ENCODE data around the gene PLEKHG4B.

Gene PLEKHG4B

GRCh38 chr5:77546-77945 lies 14.4 kb upstream of the PLEKHG4B start:
- no peak for TF ChIP-seq JUND (IDR thresholded peaks at IDR 0.05; ENCODE audit: low read depth)
- no peak for DNase-seq (ENCODE audit: low read depth in 1 of 2, low spot score in 1 of 2)
- in situ Hi-C loops (cut with HindIII; ENCODE audit: low pct_unique_long_range_greater_than_20kb, low sequenced_read_pairs), result no loop called here

GRCh38 chr5:77957-78804 lies 13.8 kb upstream of the PLEKHG4B start:
- in situ Hi-C loops (cut with HindIII; ENCODE audit: low pct_unique_long_range_greater_than_20kb, low sequenced_read_pairs), result no loop called here
- no peak for TF ChIP-seq JUND (IDR thresholded peaks at IDR 0.05; ENCODE audit: low read depth)
- DNase-seq (ENCODE audit: low read depth in 1 of 2, low spot score in 1 of 2), result peak; percentile 88 to 89

GRCh38 chr5:78805-79149 lies 13.2 kb upstream of the PLEKHG4B start:
- in situ Hi-C loops (cut with HindIII; ENCODE audit: low pct_unique_long_range_greater_than_20kb, low sequenced_read_pairs), result no loop called here
- DNase-seq (ENCODE audit: low read depth in 1 of 2, low spot score in 1 of 2), result no peak
- no peak for TF ChIP-seq JUND (IDR thresholded peaks at IDR 0.05; ENCODE audit: low read depth)

- TF ChIP-seq JUND (IDR thresholded peaks at IDR 0.05; ENCODE audit: low read depth), result no peak
- in situ Hi-C loops (cut with HindIII; ENCODE audit: low pct_unique_long_range_greater_than_20kb, low sequenced_read_pairs), result no loop called here
- no peak for DNase-seq (ENCODE audit: low read depth in 1 of 2, low spot score in 1 of 2)
Measured at GRCh38 chr5:79263-79662, 12.7 kb upstream of the PLEKHG4B start.

GRCh38 chr5:79821-80220 lies 12.1 kb upstream of the PLEKHG4B start:
- TF ChIP-seq JUND (IDR thresholded peaks at IDR 0.05; ENCODE audit: low read depth), result no peak
- no peak for DNase-seq (ENCODE audit: low read depth in 1 of 2, low spot score in 1 of 2)
- in situ Hi-C loops (cut with HindIII; ENCODE audit: low pct_unique_long_range_greater_than_20kb, low sequenced_read_pairs), result no loop called here

- in situ Hi-C loops (cut with HindIII; ENCODE audit: low pct_unique_long_range_greater_than_20kb, low sequenced_read_pairs), result no loop called here
- no peak for DNase-seq (ENCODE audit: low read depth in 1 of 2, low spot score in 1 of 2)
- TF ChIP-seq JUND (IDR thresholded peaks at IDR 0.05; ENCODE audit: low read depth), result no peak
Measured at GRCh38 chr5:81391-82021, 10.5 kb upstream of the PLEKHG4B start.

GRCh38 chr5:82097-82496 lies 9.9 kb upstream of the PLEKHG4B start:
- TF ChIP-seq JUND (IDR thresholded peaks at IDR 0.05; ENCODE audit: low read depth), result no peak
- DNase-seq (ENCODE audit: low read depth in 1 of 2, low spot score in 1 of 2), result peak; percentile 77 to 88
- in situ Hi-C loops (cut with HindIII; ENCODE audit: low pct_unique_long_range_greater_than_20kb, low sequenced_read_pairs), result no loop called here

- in situ Hi-C loops (cut with HindIII; ENCODE audit: low pct_unique_long_range_greater_than_20kb, low sequenced_read_pairs), result no loop called here
- TF ChIP-seq JUND (IDR thresholded peaks at IDR 0.05; ENCODE audit: low read depth), result no peak
- no peak for DNase-seq (ENCODE audit: low read depth in 1 of 2, low spot score in 1 of 2)
Measured at GRCh38 chr5:82570-82969, 9.4 kb upstream of the PLEKHG4B start.

- no peak for DNase-seq (ENCODE audit: low read depth in 1 of 2, low spot score in 1 of 2)
- no peak for TF ChIP-seq JUND (IDR thresholded peaks at IDR 0.05; ENCODE audit: low read depth)
- in situ Hi-C loops (cut with HindIII; ENCODE audit: low pct_unique_long_range_greater_than_20kb, low sequenced_read_pairs), result no loop called here
Measured at GRCh38 chr5:83029-83428, 8.9 kb upstream of the PLEKHG4B start.

- in situ Hi-C loops (cut with HindIII; ENCODE audit: low pct_unique_long_range_greater_than_20kb, low sequenced_read_pairs), result no loop called here
- peak in 1 of 2 experiments; percentile 97 for DNase-seq (ENCODE audit: low read depth in 1 of 2, low spot score in 1 of 2)
- no peak for TF ChIP-seq JUND (IDR thresholded peaks at IDR 0.05; ENCODE audit: low read depth)
Measured at GRCh38 chr5:85334-85995, 6.5 kb upstream of the PLEKHG4B start.

- no peak for TF ChIP-seq JUND (IDR thresholded peaks at IDR 0.05; ENCODE audit: low read depth)
- DNase-seq (ENCODE audit: low read depth in 1 of 2, low spot score in 1 of 2), result no peak
- in situ Hi-C loops (cut with HindIII; ENCODE audit: low pct_unique_long_range_greater_than_20kb, low sequenced_read_pairs), result no loop called here
Measured at GRCh38 chr5:89337-90286, 2.4 kb upstream of the PLEKHG4B start.

Measured in T47D (cell line).